Naive thymus-derived CD8-positive, alpha-beta T cell (primary cell): ENCODE data around the gene NRXN3. TPM values are rescaled to one million over a fixed set of nuclear protein-coding genes. Genes with fewer than 3 reads are reported as not detected.
A peak's percentile ranks its signal among the peaks of the same experiment; 100 is the strongest.

Source experiments
- ATAC-seq, 2 donors: fragments of 150-1000 bp; cut with Tn5 transposase in 1 of 2; sonication (Bioruptor Pico), chemical (Tn5 transposase) in 1 of 2; 1 replicate in 1 of 2; 2 replicates in 1 of 2; pipeline ENCODE4 v1.10.0; 2021; ENCODE audit warnings: mild to moderate bottlenecking in 2 of 2, moderate library complexity in 2 of 2
- POLR2A ChIA-PET: fragments of 350-600 bp; sonication (Branson Sonifier 250); formaldehyde crosslinking; loops from one replicate; lab custom pipeline; 2021; ENCODE audit warnings: antibody characterized with exemption; lab: Charles Lee
- DNase-seq, 10 donors: peaks; one replicate each; pipeline versions ENCODE4 v3.0.0 to v3.0.0-alpha.2; 2020 to 2022
- H3K27ac Mint-ChIP-seq, 10 donors: one replicate each; pipeline ENCODE4 v1.8.0; 2020 to 2022; ENCODE audit warnings: mild to moderate bottlenecking in 10 of 10, mixed read lengths in 10 of 10, moderate library complexity in 4 of 10, inconsistent platforms in 1 of 10
- H3K27me3 Mint-ChIP-seq, 5 donors: one replicate each; pipeline ENCODE4 v1.8.0; 2021 to 2022; ENCODE audit warnings: mixed read lengths in 5 of 5
- H3K36me3 Mint-ChIP-seq, 3 donors: one replicate each; pipeline ENCODE4 v1.8.0; 2020 to 2022; ENCODE audit warnings: mixed read lengths in 3 of 3, mild to moderate bottlenecking in 2 of 3, inconsistent platforms in 1 of 3
- H3K4me1 Mint-ChIP-seq, 4 donors: one replicate each; pipeline ENCODE4 v1.8.0; 2021 to 2022; ENCODE audit warnings: mixed read lengths in 4 of 4
- H3K4me3 Mint-ChIP-seq, 10 donors: one replicate each; pipeline ENCODE4 v1.8.0; 2020 to 2022; ENCODE audit warnings: mild to moderate bottlenecking in 10 of 10, mixed read lengths in 10 of 10, moderate library complexity in 6 of 10, inconsistent platforms in 1 of 10
- H3K9me3 Mint-ChIP-seq, 9 donors: one replicate each; pipeline ENCODE4 v1.8.0; 2020 to 2022; ENCODE audit warnings: mixed read lengths in 9 of 9, mild to moderate bottlenecking in 3 of 9, inconsistent platforms in 1 of 9, moderate library complexity in 1 of 9
- polyA plus RNA-seq, 3 donors: library from polyadenylated mRNA; unstranded; fragments of 300-500 nt; fragmentation: Illumina TruSeq; gene quantifications; one replicate each; pipeline ENCODE4 v1.2.3, GENCODE V29; 2021
- total RNA-seq, 8 experiments: library from RNA in 2 of 8; stranded (reverse) in 2 of 8; gene quantifications; one replicate each; pipeline ENCODE4 v1.2.3 and lab custom pipeline; 2021 to 2026

The NRXN3 gene
- total and polyA plus RNA-seq, 5 experiments from 2014 or later = not detected

GRCh38 chr14:79453276-79453675, 1283.1 kb downstream of the NRXN3 start:
- Mint-ChIP-seq H3K36me3 (peaks cover 0 to 2% (median 0%) of the 10 kb centered on the region in 3 donors), H3K4me1 (no peaks in the 10 kb centered on the region), H3K9me3 (peaks cover 0 to 3% (median 0%) of the 10 kb centered on the region in 9 donors), H3K27me3 (peaks cover 0 to 9% (median 4%) of the 10 kb centered on the region in 5 donors), H3K4me3 (no peak overlapping the region), H3K27ac (no peak overlapping the region)
- DNase-seq (no peak), ATAC-seq (no peak)
- POLR2A ChIA-PET = no interaction called here

GRCh38 chr14:79464468-79464867, 1294.3 kb downstream of the NRXN3 start:
- Mint-ChIP-seq H3K27ac (no peak overlapping the region), H3K4me3 (no peak overlapping the region), H3K9me3 (peaks cover 0 to 5% (median 0%) of the 10 kb centered on the region in 9 donors), H3K27me3 (no peaks in the 10 kb centered on the region), H3K36me3 (no peaks in the 10 kb centered on the region), H3K4me1 (no peaks in the 10 kb centered on the region)
- DNase-seq (no peak), ATAC-seq (no peak)
- POLR2A ChIA-PET = no interaction called here

GRCh38 chr14:79465651-79466050, 1295.5 kb downstream of the NRXN3 start:
- ATAC-seq = no peak
- Mint-ChIP-seq H3K36me3 (no peaks in the 10 kb centered on the region), H3K4me1 (no peaks in the 10 kb centered on the region), H3K27me3 (peaks cover 0 to under 1% (median 0%) of the 10 kb centered on the region in 5 donors), H3K4me3 (no peak overlapping the region), H3K27ac (no peak overlapping the region), H3K9me3 (peaks cover 0 to 12% (median 0%) of the 10 kb centered on the region in 9 donors)
- POLR2A ChIA-PET = no interaction called here
- DNase-seq = no peak

- Mint-ChIP-seq H3K27ac (no peak overlapping the region), H3K9me3 (peaks cover 0 to 16% (median 0%) of the 10 kb centered on the region in 9 donors), H3K4me3 (no peak overlapping the region), H3K36me3 (no peaks in the 10 kb centered on the region), H3K27me3 (peaks cover 0 to 2% (median 0%) of the 10 kb centered on the region in 5 donors), H3K4me1 (no peaks in the 10 kb centered on the region)
- POLR2A ChIA-PET = no interaction called here
- no peak for DNase-seq
- no peak for ATAC-seq
Measured at GRCh38 chr14:79466938-79467527, 1296.9 kb downstream of the NRXN3 start.

GRCh38 chr14:79467835-79468234, 1297.7 kb downstream of the NRXN3 start:
- ATAC-seq (no peak), DNase-seq (no peak)
- H3K4me3 Mint-ChIP-seq = no peak overlapping the region
- H3K27ac Mint-ChIP-seq = no peak overlapping the region
- H3K4me1 Mint-ChIP-seq = no peaks in the 10 kb centered on the region
- H3K27me3 Mint-ChIP-seq = peaks cover 0 to 2% (median 0%) of the 10 kb centered on the region in 5 donors
- POLR2A ChIA-PET = no interaction called here
- peaks cover 0 to 16% (median 0%) of the 10 kb centered on the region in 9 donors for H3K9me3 Mint-ChIP-seq
- no peaks in the 10 kb centered on the region for H3K36me3 Mint-ChIP-seq

GRCh38 chr14:79468486-79468885, 1298.3 kb downstream of the NRXN3 start:
- POLR2A ChIA-PET = no interaction called here
- peaks cover 0 to 2% (median 0%) of the 10 kb centered on the region in 5 donors for H3K27me3 Mint-ChIP-seq
- no peak overlapping the region for H3K27ac Mint-ChIP-seq
- H3K36me3 Mint-ChIP-seq = no peaks in the 10 kb centered on the region
- H3K4me3 Mint-ChIP-seq = no peak overlapping the region
- no peaks in the 10 kb centered on the region for H3K4me1 Mint-ChIP-seq
- ATAC-seq (no peak), DNase-seq (no peak)
- peaks cover 0 to 16% (median 0%) of the 10 kb centered on the region in 9 donors for H3K9me3 Mint-ChIP-seq

- no peak overlapping the region for H3K4me3 Mint-ChIP-seq
- no peaks in the 10 kb centered on the region for H3K4me1 Mint-ChIP-seq
- H3K27ac Mint-ChIP-seq = peak overlapping the region in 1 of 10 donors; percentile 84
- POLR2A ChIA-PET = no interaction called here
- peaks cover 0 to 16% (median 0%) of the 10 kb centered on the region in 9 donors for H3K9me3 Mint-ChIP-seq
- ATAC-seq (no peak), DNase-seq (no peak)
- peaks cover 0 to 2% (median 0%) of the 10 kb centered on the region in 5 donors for H3K27me3 Mint-ChIP-seq
- H3K36me3 Mint-ChIP-seq = no peaks in the 10 kb centered on the region
Measured at GRCh38 chr14:79473651-79474050, 1303.5 kb downstream of the NRXN3 start.

GRCh38 chr14:79475887-79476532, 1305.8 kb downstream of the NRXN3 start:
- Mint-ChIP-seq H3K27ac (no peak overlapping the region), H3K4me3 (no peak overlapping the region), H3K27me3 (no peaks in the 10 kb centered on the region), H3K36me3 (no peaks in the 10 kb centered on the region), H3K4me1 (no peaks in the 10 kb centered on the region), H3K9me3 (peaks cover 0 to 8% (median 0%) of the 10 kb centered on the region in 9 donors)
- no peak for DNase-seq
- POLR2A ChIA-PET = no interaction called here
- no peak for ATAC-seq

- no peaks in the 10 kb centered on the region for H3K4me1 Mint-ChIP-seq
- DNase-seq (no peak), ATAC-seq (no peak)
- no peak overlapping the region for H3K27ac Mint-ChIP-seq
- H3K27me3 Mint-ChIP-seq = no peaks in the 10 kb centered on the region
- H3K9me3 Mint-ChIP-seq = peaks cover 0 to 8% (median 0%) of the 10 kb centered on the region in 9 donors
- POLR2A ChIA-PET = no interaction called here
- no peak overlapping the region for H3K4me3 Mint-ChIP-seq
- no peaks in the 10 kb centered on the region for H3K36me3 Mint-ChIP-seq
Measured at GRCh38 chr14:79476552-79476951, 1306.4 kb downstream of the NRXN3 start.

- peak overlapping the region in 1 of 10 donors; percentile 35 for H3K27ac Mint-ChIP-seq
- no peak overlapping the region for H3K4me3 Mint-ChIP-seq
- no peaks in the 10 kb centered on the region for H3K27me3 Mint-ChIP-seq
- DNase-seq = no peak
- POLR2A ChIA-PET = no interaction called here
- H3K9me3 Mint-ChIP-seq = peaks cover 0 to 9% (median 0%) of the 10 kb centered on the region in 9 donors
- no peaks in the 10 kb centered on the region for H3K4me1 Mint-ChIP-seq
- no peak for ATAC-seq
- H3K36me3 Mint-ChIP-seq = no peaks in the 10 kb centered on the region
Measured at GRCh38 chr14:79480212-79480611, 1310.0 kb downstream of the NRXN3 start.

GRCh38 chr14:79482825-79483224, 1312.7 kb downstream of the NRXN3 start:
- ATAC-seq (no peak), DNase-seq (no peak)

GRCh38 chr14:79483477-79484388, 1313.6 kb downstream of the NRXN3 start:
- no peak for ATAC-seq
- POLR2A ChIA-PET = no interaction called here
- H3K4me3 Mint-ChIP-seq = no peak overlapping the region

More at GRCh38 chr14:79482825-79483224, 1312.7 kb downstream of the NRXN3 start:
- no peak overlapping the region for H3K27ac Mint-ChIP-seq
- no peaks in the 10 kb centered on the region for H3K36me3 Mint-ChIP-seq
- H3K4me3 Mint-ChIP-seq = no peak overlapping the region
- H3K4me1 Mint-ChIP-seq = no peaks in the 10 kb centered on the region
- H3K27me3 Mint-ChIP-seq = peaks cover 0 to 3% (median 0%) of the 10 kb centered on the region in 5 donors
- POLR2A ChIA-PET = no interaction called here
- peaks cover 0 to 12% (median 0%) of the 10 kb centered on the region in 9 donors for H3K9me3 Mint-ChIP-seq

More at GRCh38 chr14:79483477-79484388, 1313.6 kb downstream of the NRXN3 start:
- Mint-ChIP-seq H3K9me3 (peaks cover 0 to 21% (median 2%) of the 10 kb centered on the region in 9 donors), H3K4me1 (no peaks in the 10 kb centered on the region), H3K27me3 (peaks cover 0 to 6% (median 0%) of the 10 kb centered on the region in 5 donors), H3K27ac (no peak overlapping the region), H3K36me3 (peaks cover 0 to 7% (median 0%) of the 10 kb centered on the region in 3 donors)
- DNase-seq = no peak
